ENCODE data around the gene OASL. TPM values are rescaled to one million over a fixed set of nuclear protein-coding genes. Genes with fewer than 3 reads are reported as not detected.

Gene OASL
- total RNA-seq: 0.17 and 0.47 TPM in 2 replicates

GRCh38 chr12:121038861-121039668 lies at the start of gene OASL:
Gene OASL (minus strand): TSS chr12:121039246. CDS start chr12:121038971, 275 bp downstream.

GRCh38 chr12:121015825-121016766 lies 22.9 kb downstream of the OASL start, which contains the start of gene C12orf43:
Gene C12orf43 (minus strand): TSS chr12:121016487. CDS start chr12:121016474, 13 bp downstream.

GRCh38 chr12:120978296-120979219 lies 60.5 kb downstream of the OASL start, which contains the start of gene HNF1A:
Gene HNF1A (plus strand): TSS chr12:120978543. CDS start chr12:120978769, 226 bp downstream.

Other genes with a start within 250 kb of the OASL start
- gene SPPL3, start 134.9 kb downstream of the OASL start, total RNA-seq: 2.8 and 4.1 TPM in 2 replicates
- gene HNF1A, start 60.7 kb downstream of the OASL start, total RNA-seq: not detected in 2 replicates
- 10.6 and 13.8 TPM in 2 replicates for gene C12orf43, start 22.8 kb downstream of the OASL start, total RNA-seq
- 0.47 and 0.77 TPM in 2 replicates for gene P2RX7, start 93.6 kb upstream of the OASL start, total RNA-seq
- gene P2RX4, start 170.9 kb upstream of the OASL start, total RNA-seq: 14.0 and 16.9 TPM in 2 replicates

All from bronchial smooth muscle cell (primary cell).